Measurements from ENCODE around the gene SMARCA2. TPM values are rescaled to one million over a fixed set of nuclear protein-coding genes. Genes with fewer than 3 reads are reported as not detected.

The SMARCA2 gene
- total and polyA plus RNA-seq, 4 donors = 18.8 to 67.0 (median 41.1) TPM

DNA sequence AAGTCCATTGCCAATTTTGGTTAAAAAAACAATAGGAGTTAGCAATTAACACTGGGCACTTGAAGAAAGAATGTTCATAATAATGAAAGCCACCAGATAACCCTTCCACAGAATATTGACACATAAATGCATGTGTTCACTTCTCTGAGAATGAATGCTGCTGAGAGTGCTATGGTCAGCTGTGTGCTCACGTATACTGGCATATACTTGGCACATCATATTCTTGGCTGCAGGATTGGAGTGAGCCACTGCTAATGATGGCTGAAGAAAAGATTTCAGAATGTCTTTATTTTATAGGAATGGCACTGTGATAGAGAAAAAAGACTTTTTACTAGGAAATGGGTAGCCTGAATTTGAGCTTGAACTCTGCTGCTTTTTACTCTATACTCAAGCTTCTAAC is 46.0 kb upstream of the SMARCA2 start (continued):
- TF ChIP-seq, protein P1, sequence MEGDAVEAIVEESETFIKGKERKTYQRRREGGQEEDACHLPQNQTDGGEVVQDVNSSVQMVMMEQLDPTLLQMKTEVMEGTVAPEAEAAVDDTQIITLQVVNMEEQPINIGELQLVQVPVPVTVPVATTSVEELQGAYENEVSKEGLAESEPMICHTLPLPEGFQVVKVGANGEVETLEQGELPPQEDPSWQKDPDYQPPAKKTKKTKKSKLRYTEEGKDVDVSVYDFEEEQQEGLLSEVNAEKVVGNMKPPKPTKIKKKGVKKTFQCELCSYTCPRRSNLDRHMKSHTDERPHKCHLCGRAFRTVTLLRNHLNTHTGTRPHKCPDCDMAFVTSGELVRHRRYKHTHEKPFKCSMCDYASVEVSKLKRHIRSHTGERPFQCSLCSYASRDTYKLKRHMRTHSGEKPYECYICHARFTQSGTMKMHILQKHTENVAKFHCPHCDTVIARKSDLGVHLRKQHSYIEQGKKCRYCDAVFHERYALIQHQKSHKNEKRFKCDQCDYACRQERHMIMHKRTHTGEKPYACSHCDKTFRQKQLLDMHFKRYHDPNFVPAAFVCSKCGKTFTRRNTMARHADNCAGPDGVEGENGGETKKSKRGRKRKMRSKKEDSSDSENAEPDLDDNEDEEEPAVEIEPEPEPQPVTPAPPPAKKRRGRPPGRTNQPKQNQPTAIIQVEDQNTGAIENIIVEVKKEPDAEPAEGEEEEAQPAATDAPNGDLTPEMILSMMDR (IDR thresholded peaks at IDR 0.05; ENCODE audit: low read depth, low read length, missing input control) = no peak
- no peak for TF ChIP-seq YY1 (IDR thresholded peaks at IDR 0.05)
- no peak for TF ChIP-seq FOXA1 (IDR thresholded peaks at IDR 0.05)
- TF ChIP-seq RAD21 (IDR thresholded peaks at IDR 0.05) = no peak
- no peak for TF ChIP-seq GABPA (IDR thresholded peaks at IDR 0.05 in 1 of 2, conservative IDR thresholded peaks at IDR 0.05 in 1 of 2)
- TF ChIP-seq, protein P2, sequence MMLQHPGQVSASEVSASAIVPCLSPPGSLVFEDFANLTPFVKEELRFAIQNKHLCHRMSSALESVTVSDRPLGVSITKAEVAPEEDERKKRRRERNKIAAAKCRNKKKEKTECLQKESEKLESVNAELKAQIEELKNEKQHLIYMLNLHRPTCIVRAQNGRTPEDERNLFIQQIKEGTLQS (IDR thresholded peaks at IDR 0.05) = no peak

DNA sequence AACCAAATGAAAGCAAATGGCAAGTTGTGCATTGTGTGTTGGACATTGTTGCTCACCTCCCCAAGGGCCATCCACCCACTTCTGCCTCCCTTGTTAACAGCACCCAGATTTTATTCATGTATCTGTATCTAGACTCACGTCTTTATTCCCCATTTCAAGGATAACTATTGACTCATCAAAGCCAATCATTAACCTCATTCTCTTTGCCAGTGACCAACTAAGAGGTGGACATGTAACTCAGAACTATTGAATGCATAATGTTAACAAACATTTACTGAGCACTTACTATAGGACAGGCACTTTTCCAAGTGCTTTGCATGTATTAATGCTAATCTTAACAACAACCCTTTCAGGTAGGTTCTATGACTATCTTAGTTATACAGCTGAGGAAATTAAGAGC is 45.2 kb upstream of the SMARCA2 start:
- TF ChIP-seq, protein P3, sequence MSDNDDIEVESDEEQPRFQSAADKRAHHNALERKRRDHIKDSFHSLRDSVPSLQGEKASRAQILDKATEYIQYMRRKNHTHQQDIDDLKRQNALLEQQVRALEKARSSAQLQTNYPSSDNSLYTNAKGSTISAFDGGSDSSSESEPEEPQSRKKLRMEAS (IDR thresholded peaks at IDR 0.05) = no peak
- no peak for TF ChIP-seq EGR1 (IDR thresholded peaks at IDR 0.05; ENCODE audit: low read depth in 2 of 2)
- Histone ChIP-seq H3K4me3 (ENCODE audit: low read depth in 1 of 3, low read length in 3 of 3) (no peak overlapping the region), H3K9ac (ENCODE audit: low read depth in 1 of 2, low read length in 2 of 2) (no peak overlapping the region), H3K9me3 (ENCODE audit: control insufficient read depth in 4 of 4, low read length in 3 of 4) (no peaks in the 10 kb centered on the region), H3K27ac (ENCODE audit: low read depth in 1 of 2, low read length in 2 of 2) (no peak overlapping the region), H3K36me3 (ENCODE audit: control insufficient read depth in 4 of 4, insufficient read depth in 3 of 4, low read depth in 1 of 4, low read length in 3 of 4) (no peaks in the 10 kb centered on the region), H3K4me1 (ENCODE audit: control insufficient read depth in 4 of 4, insufficient read depth in 4 of 4, low read length in 3 of 4) (peaks cover 0 to 2% (median 0%) of the 10 kb centered on the region in 4 donors), H3K27me3 (ENCODE audit: control insufficient read depth in 4 of 4, insufficient read depth in 4 of 4, low read length in 3 of 4) (no peaks in the 10 kb centered on the region)
- DNase-seq (ENCODE audit: low spot score) = no peak
- 30% methylated on average over 1 of the region's 1 CpG for WGBS

DNA sequence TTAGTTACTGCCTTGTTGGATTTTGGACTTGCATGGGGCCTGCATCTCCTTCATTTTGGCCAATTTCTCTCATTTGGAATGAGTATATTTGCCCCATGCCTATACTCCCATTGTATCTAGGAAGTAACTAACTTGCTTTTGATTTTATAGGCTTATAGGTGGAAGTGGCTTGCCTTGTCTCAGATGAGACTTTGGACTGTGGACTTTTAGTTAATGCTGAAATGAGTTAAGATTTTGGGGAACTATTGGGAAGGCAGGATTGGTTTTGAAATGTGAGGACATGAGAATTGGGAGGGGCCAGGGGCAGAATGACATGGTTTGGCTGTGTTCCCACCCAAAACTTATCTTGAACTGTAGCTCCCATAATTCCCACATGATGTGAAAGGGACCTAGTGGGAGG is 42.5 kb upstream of the SMARCA2 start:
- DNase-seq (ENCODE audit: low spot score) = no peak

DNA sequence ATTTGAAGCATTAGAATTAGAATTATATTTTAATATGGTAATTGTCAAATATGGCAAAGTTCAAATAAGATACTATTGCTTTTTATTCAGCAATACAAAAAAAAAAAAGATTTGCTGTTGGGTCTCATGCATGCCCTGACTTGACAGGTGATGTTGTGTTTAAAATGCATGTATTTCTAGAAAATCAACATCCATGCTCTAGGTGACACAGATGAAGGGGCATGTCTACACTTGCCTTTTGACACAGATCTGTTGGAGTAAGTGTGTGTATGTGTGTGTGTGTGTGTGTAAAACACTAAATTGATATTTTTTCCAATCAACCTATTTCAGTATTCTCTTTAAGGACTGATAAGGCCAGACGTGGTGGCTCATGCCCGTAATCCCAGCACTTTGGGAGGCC is 38.1 kb upstream of the SMARCA2 start:
- no peak overlapping the region for H3K27ac ChIP-seq (ENCODE audit: low read depth in 1 of 2, low read length in 2 of 2)
- no peaks in the 10 kb centered on the region for H3K9me3 ChIP-seq (ENCODE audit: control insufficient read depth in 4 of 4, low read length in 3 of 4)
- H3K4me1 ChIP-seq (ENCODE audit: control insufficient read depth in 4 of 4, insufficient read depth in 4 of 4, low read length in 3 of 4) = peaks cover 6 to 32% (median 25%) of the 10 kb centered on the region in 4 donors
- H3K27me3 ChIP-seq (ENCODE audit: control insufficient read depth in 4 of 4, insufficient read depth in 4 of 4, low read length in 3 of 4) = no peaks in the 10 kb centered on the region
- H3K36me3 ChIP-seq (ENCODE audit: control insufficient read depth in 4 of 4, insufficient read depth in 3 of 4, low read depth in 1 of 4, low read length in 3 of 4) = no peaks in the 10 kb centered on the region
- no peak for TF ChIP-seq JUND (IDR thresholded peaks at IDR 0.05)
- TF ChIP-seq HNF4A (conservative IDR thresholded peaks at IDR 0.05) = no peak
- TF ChIP-seq TAF1 (conservative IDR thresholded peaks at IDR 0.05) = no peak
- TF ChIP-seq YY1 (IDR thresholded peaks at IDR 0.05) = no peak
- no peak for TF ChIP-seq SP1 (IDR thresholded peaks at IDR 0.05)
- TF ChIP-seq, protein P4, sequence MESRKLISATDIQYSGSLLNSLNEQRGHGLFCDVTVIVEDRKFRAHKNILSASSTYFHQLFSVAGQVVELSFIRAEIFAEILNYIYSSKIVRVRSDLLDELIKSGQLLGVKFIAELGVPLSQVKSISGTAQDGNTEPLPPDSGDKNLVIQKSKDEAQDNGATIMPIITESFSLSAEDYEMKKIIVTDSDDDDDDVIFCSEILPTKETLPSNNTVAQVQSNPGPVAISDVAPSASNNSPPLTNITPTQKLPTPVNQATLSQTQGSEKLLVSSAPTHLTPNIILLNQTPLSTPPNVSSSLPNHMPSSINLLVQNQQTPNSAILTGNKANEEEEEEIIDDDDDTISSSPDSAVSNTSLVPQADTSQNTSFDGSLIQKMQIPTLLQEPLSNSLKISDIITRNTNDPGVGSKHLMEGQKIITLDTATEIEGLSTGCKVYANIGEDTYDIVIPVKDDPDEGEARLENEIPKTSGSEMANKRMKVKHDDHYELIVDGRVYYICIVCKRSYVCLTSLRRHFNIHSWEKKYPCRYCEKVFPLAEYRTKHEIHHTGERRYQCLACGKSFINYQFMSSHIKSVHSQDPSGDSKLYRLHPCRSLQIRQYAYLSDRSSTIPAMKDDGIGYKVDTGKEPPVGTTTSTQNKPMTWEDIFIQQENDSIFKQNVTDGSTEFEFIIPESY (IDR thresholded peaks at IDR 0.05) = no peak
- TF ChIP-seq NR2F2 (IDR thresholded peaks at IDR 0.05) = no peak
- TF ChIP-seq, protein P5, sequence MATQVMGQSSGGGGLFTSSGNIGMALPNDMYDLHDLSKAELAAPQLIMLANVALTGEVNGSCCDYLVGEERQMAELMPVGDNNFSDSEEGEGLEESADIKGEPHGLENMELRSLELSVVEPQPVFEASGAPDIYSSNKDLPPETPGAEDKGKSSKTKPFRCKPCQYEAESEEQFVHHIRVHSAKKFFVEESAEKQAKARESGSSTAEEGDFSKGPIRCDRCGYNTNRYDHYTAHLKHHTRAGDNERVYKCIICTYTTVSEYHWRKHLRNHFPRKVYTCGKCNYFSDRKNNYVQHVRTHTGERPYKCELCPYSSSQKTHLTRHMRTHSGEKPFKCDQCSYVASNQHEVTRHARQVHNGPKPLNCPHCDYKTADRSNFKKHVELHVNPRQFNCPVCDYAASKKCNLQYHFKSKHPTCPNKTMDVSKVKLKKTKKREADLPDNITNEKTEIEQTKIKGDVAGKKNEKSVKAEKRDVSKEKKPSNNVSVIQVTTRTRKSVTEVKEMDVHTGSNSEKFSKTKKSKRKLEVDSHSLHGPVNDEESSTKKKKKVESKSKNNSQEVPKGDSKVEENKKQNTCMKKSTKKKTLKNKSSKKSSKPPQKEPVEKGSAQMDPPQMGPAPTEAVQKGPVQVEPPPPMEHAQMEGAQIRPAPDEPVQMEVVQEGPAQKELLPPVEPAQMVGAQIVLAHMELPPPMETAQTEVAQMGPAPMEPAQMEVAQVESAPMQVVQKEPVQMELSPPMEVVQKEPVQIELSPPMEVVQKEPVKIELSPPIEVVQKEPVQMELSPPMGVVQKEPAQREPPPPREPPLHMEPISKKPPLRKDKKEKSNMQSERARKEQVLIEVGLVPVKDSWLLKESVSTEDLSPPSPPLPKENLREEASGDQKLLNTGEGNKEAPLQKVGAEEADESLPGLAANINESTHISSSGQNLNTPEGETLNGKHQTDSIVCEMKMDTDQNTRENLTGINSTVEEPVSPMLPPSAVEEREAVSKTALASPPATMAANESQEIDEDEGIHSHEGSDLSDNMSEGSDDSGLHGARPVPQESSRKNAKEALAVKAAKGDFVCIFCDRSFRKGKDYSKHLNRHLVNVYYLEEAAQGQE (IDR thresholded peaks at IDR 0.05) = no peak
- TF ChIP-seq FOXA2 (IDR thresholded peaks at IDR 0.05) = no peak
- TF ChIP-seq, protein P2 (IDR thresholded peaks at IDR 0.05) = no peak
- no peak overlapping the region for H3K9ac ChIP-seq (ENCODE audit: low read depth in 1 of 2, low read length in 2 of 2)
- no peak for DNase-seq (ENCODE audit: low spot score)
- 90% methylated on average over 2 of the region's 2 CpGs for WGBS
- H3K4me3 ChIP-seq (ENCODE audit: low read depth in 1 of 3, low read length in 3 of 3) = no peak overlapping the region

More for the DNA sequence above, 42.5 kb upstream of the SMARCA2 start:
- Histone ChIP-seq H3K27ac (ENCODE audit: low read depth in 1 of 2, low read length in 2 of 2) (no peak overlapping the region), H3K9ac (ENCODE audit: low read depth in 1 of 2, low read length in 2 of 2) (no peak overlapping the region), H3K36me3 (ENCODE audit: control insufficient read depth in 4 of 4, insufficient read depth in 3 of 4, low read depth in 1 of 4, low read length in 3 of 4) (no peaks in the 10 kb centered on the region), H3K27me3 (ENCODE audit: control insufficient read depth in 4 of 4, insufficient read depth in 4 of 4, low read length in 3 of 4) (no peaks in the 10 kb centered on the region), H3K4me1 (ENCODE audit: control insufficient read depth in 4 of 4, insufficient read depth in 4 of 4, low read length in 3 of 4) (peaks cover 0 to 2% (median 0%) of the 10 kb centered on the region in 4 donors), H3K9me3 (ENCODE audit: control insufficient read depth in 4 of 4, low read length in 3 of 4) (no peaks in the 10 kb centered on the region), H3K4me3 (ENCODE audit: low read depth in 1 of 3, low read length in 3 of 3) (no peak overlapping the region)
- TF ChIP-seq HNF4A (conservative IDR thresholded peaks at IDR 0.05) (peak; percentile 50 to 76), RXRA (IDR thresholded peaks at IDR 0.05) (no peak), SP1 (IDR thresholded peaks at IDR 0.05) (peak; percentile 56)

Data from liver (tissue), 9 donors.